ENCODE results near the gene SAMD14. TPM values are rescaled to one million over a fixed set of nuclear protein-coding genes. Genes with fewer than 3 reads are reported as not detected.

SAMD14 gene
- total RNA-seq, 2 experiments from 2014 or later = 0.59 TPM; not detected in 1

DNA sequence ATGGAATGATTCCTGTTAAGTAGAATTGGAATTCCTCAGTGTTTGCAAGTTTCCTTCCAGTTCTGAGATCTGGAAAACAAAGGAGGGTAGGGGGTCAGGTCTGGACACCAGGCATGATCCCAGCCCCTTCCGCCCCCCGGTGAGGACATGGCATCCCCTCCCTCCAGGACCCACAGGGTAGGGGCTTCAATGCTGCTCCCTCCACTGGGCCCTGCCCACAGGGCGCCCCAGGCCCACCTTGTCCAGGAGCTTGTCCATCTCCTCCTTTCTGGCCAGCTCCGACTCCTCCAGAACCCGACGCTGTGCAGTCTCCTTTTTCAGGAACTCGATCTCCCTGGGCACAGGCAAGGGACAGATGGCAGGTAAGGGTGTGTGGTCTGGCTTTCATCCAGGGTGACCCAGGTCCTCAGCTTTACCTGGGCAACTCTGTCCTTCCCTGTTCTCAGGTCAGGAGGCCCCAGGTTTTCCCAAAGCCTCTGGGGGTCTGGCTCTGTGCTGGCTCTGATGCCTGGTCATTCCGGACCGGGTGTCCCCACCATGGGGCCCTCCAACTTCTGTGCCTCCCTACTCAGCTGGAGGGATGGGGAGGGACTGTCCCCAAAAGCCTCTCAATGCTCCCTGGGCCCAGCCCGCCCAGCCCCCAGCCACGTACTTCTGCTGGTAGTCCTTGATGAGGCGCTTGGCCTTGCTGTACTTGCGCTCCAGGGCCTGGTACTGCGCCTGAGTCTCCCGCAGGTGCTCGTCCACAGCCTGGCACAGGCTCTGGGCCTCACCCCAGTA is 5.5 kb upstream of the SAMD14 start:
- Histone ChIP-seq H3K79me2 (ENCODE audit: insufficient read depth, low read depth, low read length) (no peaks in the 10 kb centered on the region), H3K9me2 (ENCODE audit: insufficient read depth, low read length) (no peaks in the 10 kb centered on the region), H3K4me1 (ENCODE audit: insufficient read depth, low read length, poor library complexity, severe bottlenecking) (peaks cover 6% of the 10 kb centered on the region), H3K4me3 (ENCODE audit: low read depth, low read length, poor library complexity, severe bottlenecking) (no peak overlapping the region), H3K36me3 (ENCODE audit: insufficient read depth, low read length) (peaks cover 82% of the 10 kb centered on the region), H3K27ac (ENCODE audit: low read depth, low read length, poor library complexity, severe bottlenecking) (no peak overlapping the region), H2AFZ (ENCODE audit: low read length) (no peak overlapping the region), H3K4me2 (ENCODE audit: low read length) (no peak overlapping the region), H4K20me1 (ENCODE audit: insufficient read depth, low read length) (no peaks in the 10 kb centered on the region), H3K9me3 (ENCODE audit: low read length) (no peaks in the 10 kb centered on the region)
- intact Hi-C loops (cut with micrococcal nuclease; ENCODE audit: unreplicated experiment) = no loop called here
- ChIA-PET CTCF (ENCODE audit: unreplicated experiment) (no interaction called here), POLR2A (no interaction called here)
- no peak for DNase-seq (ENCODE audit: low spot score)
- BruUV-seq (replicated peaks) = no TSS peak
- TF ChIP-seq EZH2phosphoT487 (IDR thresholded peaks at IDR 0.05; ENCODE audit: borderline replicate concordance, low read depth, low read length) = no peak
- TF ChIP-seq, protein P1, sequence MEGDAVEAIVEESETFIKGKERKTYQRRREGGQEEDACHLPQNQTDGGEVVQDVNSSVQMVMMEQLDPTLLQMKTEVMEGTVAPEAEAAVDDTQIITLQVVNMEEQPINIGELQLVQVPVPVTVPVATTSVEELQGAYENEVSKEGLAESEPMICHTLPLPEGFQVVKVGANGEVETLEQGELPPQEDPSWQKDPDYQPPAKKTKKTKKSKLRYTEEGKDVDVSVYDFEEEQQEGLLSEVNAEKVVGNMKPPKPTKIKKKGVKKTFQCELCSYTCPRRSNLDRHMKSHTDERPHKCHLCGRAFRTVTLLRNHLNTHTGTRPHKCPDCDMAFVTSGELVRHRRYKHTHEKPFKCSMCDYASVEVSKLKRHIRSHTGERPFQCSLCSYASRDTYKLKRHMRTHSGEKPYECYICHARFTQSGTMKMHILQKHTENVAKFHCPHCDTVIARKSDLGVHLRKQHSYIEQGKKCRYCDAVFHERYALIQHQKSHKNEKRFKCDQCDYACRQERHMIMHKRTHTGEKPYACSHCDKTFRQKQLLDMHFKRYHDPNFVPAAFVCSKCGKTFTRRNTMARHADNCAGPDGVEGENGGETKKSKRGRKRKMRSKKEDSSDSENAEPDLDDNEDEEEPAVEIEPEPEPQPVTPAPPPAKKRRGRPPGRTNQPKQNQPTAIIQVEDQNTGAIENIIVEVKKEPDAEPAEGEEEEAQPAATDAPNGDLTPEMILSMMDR (conservative IDR thresholded peaks at IDR 0.05; ENCODE audit: low read length) = no peak

DNA sequence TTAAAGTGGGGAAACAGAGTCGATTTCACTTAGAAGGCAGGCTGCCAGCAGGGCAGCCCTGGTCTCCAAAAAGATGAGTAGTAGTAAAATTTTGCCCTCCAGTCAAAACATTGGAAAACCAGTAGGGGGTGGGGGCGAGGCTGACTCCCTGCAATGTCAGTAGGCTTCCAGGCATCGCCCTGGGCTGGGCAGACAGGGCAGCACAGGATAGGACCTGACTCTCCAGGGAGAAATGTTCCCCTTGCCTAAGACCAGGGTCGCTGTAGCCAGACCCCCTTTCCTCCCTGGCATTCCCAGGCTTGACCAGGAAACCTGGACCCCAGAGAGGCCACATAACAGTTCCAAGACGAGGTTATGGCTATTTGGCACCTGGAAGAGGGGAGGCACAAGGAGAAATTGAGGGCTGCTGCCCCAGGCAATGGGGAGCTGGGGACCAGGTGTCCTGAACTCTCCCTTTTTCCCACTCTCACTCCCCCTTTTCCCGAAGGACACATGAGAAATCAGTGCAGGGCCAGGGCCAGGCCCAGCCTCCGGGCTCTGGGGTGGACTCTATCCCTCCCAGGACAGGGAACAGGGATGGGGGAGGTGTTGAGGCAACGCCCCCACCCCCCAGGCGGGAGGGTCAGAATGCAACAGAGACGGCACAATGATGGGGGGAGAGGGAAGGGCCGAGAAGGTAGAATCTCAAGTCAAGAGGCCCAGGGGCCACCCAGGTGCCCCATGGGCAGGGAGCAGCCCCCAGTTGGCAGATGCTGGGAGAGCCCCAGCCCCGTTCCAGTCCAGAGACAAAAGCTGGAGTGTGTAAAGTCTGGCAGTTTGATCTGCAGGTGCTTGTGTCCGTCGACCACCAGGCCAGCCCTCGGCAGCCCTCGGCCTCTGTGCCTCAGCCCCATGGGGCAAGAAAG is 4.5 kb upstream of the SAMD14 start:
- intact Hi-C loops (cut with micrococcal nuclease; ENCODE audit: unreplicated experiment) = no loop called here
- no peaks in the 10 kb centered on the region for H3K79me2 ChIP-seq (ENCODE audit: insufficient read depth, low read depth, low read length)
- no TSS peak for BruUV-seq (replicated peaks)
- CTCF ChIA-PET (ENCODE audit: unreplicated experiment) = no interaction called here
- H3K9me3 ChIP-seq (ENCODE audit: low read length) = no peaks in the 10 kb centered on the region
- H3K4me1 ChIP-seq (ENCODE audit: insufficient read depth, low read length, poor library complexity, severe bottlenecking) = peaks cover 6% of the 10 kb centered on the region
- H3K4me2 ChIP-seq (ENCODE audit: low read length) = no peak overlapping the region
- no peak overlapping the region for H3K4me3 ChIP-seq (ENCODE audit: low read depth, low read length, poor library complexity, severe bottlenecking)
- TF ChIP-seq EZH2phosphoT487 (IDR thresholded peaks at IDR 0.05; ENCODE audit: borderline replicate concordance, low read depth, low read length) = no peak
- TF ChIP-seq, protein P1 (conservative IDR thresholded peaks at IDR 0.05; ENCODE audit: low read length) = no peak
- no peak overlapping the region for H2AFZ ChIP-seq (ENCODE audit: low read length)
- peaks cover 73% of the 10 kb centered on the region for H3K36me3 ChIP-seq (ENCODE audit: insufficient read depth, low read length)
- DNase-seq (ENCODE audit: low spot score) = no peak
- no peaks in the 10 kb centered on the region for H3K9me2 ChIP-seq (ENCODE audit: insufficient read depth, low read length)
- H4K20me1 ChIP-seq (ENCODE audit: insufficient read depth, low read length) = no peaks in the 10 kb centered on the region
- no peak overlapping the region for H3K27ac ChIP-seq (ENCODE audit: low read depth, low read length, poor library complexity, severe bottlenecking)
- POLR2A ChIA-PET = no interaction called here

DNA sequence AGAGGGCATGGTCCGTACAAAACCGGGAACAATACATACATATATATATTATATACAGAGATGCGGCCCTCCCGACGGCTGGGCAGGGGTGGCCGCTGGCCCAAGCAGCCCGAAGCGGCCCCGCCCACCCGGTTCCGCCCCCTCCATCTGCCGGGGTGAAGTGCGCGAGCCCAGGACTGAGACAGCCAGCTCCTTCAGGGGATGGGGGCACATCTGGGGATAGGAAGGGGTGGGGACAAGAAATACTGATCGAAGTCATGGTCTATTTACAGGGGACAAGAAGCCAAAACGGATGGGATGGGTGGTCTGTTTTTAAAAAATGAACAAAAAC is 3.8 kb upstream of the SAMD14 start:
- no TSS peak for BruUV-seq (replicated peaks)
- ChIA-PET CTCF (ENCODE audit: unreplicated experiment) (no interaction called here), POLR2A (no interaction called here)
- intact Hi-C loops (cut with micrococcal nuclease; ENCODE audit: unreplicated experiment) = no loop called here
- no peak overlapping the region for H3K4me2 ChIP-seq (ENCODE audit: low read length)
- H3K27ac ChIP-seq (ENCODE audit: low read depth, low read length, poor library complexity, severe bottlenecking) = no peak overlapping the region
- peaks cover 6% of the 10 kb centered on the region for H3K4me1 ChIP-seq (ENCODE audit: insufficient read depth, low read length, poor library complexity, severe bottlenecking)
- no peak overlapping the region for H3K4me3 ChIP-seq (ENCODE audit: low read depth, low read length, poor library complexity, severe bottlenecking)
- DNase-seq (ENCODE audit: low spot score) = no peak
- peaks cover 65% of the 10 kb centered on the region for H3K36me3 ChIP-seq (ENCODE audit: insufficient read depth, low read length)
- no peaks in the 10 kb centered on the region for H3K79me2 ChIP-seq (ENCODE audit: insufficient read depth, low read depth, low read length)
- no peaks in the 10 kb centered on the region for H4K20me1 ChIP-seq (ENCODE audit: insufficient read depth, low read length)
- no peak overlapping the region for H2AFZ ChIP-seq (ENCODE audit: low read length)
- H3K9me2 ChIP-seq (ENCODE audit: insufficient read depth, low read length) = no peaks in the 10 kb centered on the region
- no peak for TF ChIP-seq EZH2phosphoT487 (IDR thresholded peaks at IDR 0.05; ENCODE audit: borderline replicate concordance, low read depth, low read length)
- TF ChIP-seq, protein P1 (conservative IDR thresholded peaks at IDR 0.05; ENCODE audit: low read length) = no peak
- no peaks in the 10 kb centered on the region for H3K9me3 ChIP-seq (ENCODE audit: low read length)

Measured in OCI-LY7 (cell line).